IPS-NIHi7 (cell line): ENCODE results near the gene APP.
"Not testable (repeated sequence)": the region's sequence is repeated elsewhere in the genome, so short reads cannot be mapped to it uniquely, and the experiment has no call there.

Experiments
- DNase-seq: peaks from one replicate; pipeline ENCODE4 v3.0.0; 2012; ENCODE audit warnings: mixed read lengths; ENCODE audit errors: extremely low spot score

The APP gene

GRCh38 chr21:26164311-26164710 lies 6.3 kb downstream of the APP start:
- DNase-seq: no peak

- no peak for DNase-seq
Observed at GRCh38 chr21:26162081-26162480, 8.5 kb downstream of the APP start.

- no peak for DNase-seq
Observed at GRCh38 chr21:26159869-26160268, 10.7 kb downstream of the APP start.

- DNase-seq: no peak
Observed at GRCh38 chr21:26157801-26158200, 12.8 kb downstream of the APP start.

- DNase-seq: no peak
Observed at GRCh38 chr21:26154753-26155152, 15.8 kb downstream of the APP start.

- no peak for DNase-seq
Observed at GRCh38 chr21:26153758-26154157, 16.8 kb downstream of the APP start.

- DNase-seq: no peak
Observed at GRCh38 chr21:26148840-26149354, 21.7 kb downstream of the APP start.

- DNase-seq: peak; percentile 67
Observed at GRCh38 chr21:26148071-26148839, 22.3 kb downstream of the APP start.

GRCh38 chr21:26147535-26147934 lies 23.0 kb downstream of the APP start:
- no peak for DNase-seq

GRCh38 chr21:26146681-26147080 lies 23.9 kb downstream of the APP start:
- DNase-seq: no peak

GRCh38 chr21:26144031-26144430 lies 26.5 kb downstream of the APP start:
- DNase-seq: no peak

- no peak for DNase-seq
Observed at GRCh38 chr21:26142363-26142762, 28.2 kb downstream of the APP start.

GRCh38 chr21:26140926-26141325 lies 29.6 kb downstream of the APP start:
- no peak for DNase-seq

GRCh38 chr21:26140164-26140579 lies 30.4 kb downstream of the APP start:
- no peak for DNase-seq

- DNase-seq: no peak
Observed at GRCh38 chr21:26138615-26139257, 31.8 kb downstream of the APP start.

GRCh38 chr21:26137379-26138060 lies 33.0 kb downstream of the APP start:
- no peak for DNase-seq

GRCh38 chr21:26136671-26137070 lies 33.9 kb downstream of the APP start:
- no peak for DNase-seq

- no peak for DNase-seq
Observed at GRCh38 chr21:26135520-26135919, 35.0 kb downstream of the APP start.

GRCh38 chr21:26131554-26131953 lies 39.0 kb downstream of the APP start:
- DNase-seq: no peak

GRCh38 chr21:26131053-26131452 lies 39.5 kb downstream of the APP start:
- not testable (repeated sequence) for DNase-seq

- DNase-seq: no peak
Observed at GRCh38 chr21:26130249-26130881, 40.2 kb downstream of the APP start.

GRCh38 chr21:26127918-26128317 lies 42.7 kb downstream of the APP start:
- no peak for DNase-seq
